Small intestine (tissue), 7 donors: ENCODE data around the gene PEAK3. TPM values are rescaled to one million over a fixed set of nuclear protein-coding genes. Genes with fewer than 3 reads are reported as not detected.

Experiments used
- DNase-seq, 2 donors: peaks; one replicate each; pipeline versions ENCODE4 v3.0.0 to v3.0.0-alpha.2; 2013
- FAIRE-seq: peaks from 2 replicates; lab custom pipeline; 2012; peaks lifted over from hg19 to GRCh38; lab: Jason Lieb, UNC
- H3K27ac ChIP-seq, 3 donors: one replicate each; pipeline ENCODE4 v1.5.1; 2013; ENCODE audit warnings: low read length in 2 of 3, mild to moderate bottlenecking in 2 of 3, control low read depth in 1 of 3, inconsistent platforms in 1 of 3, low read depth in 1 of 3, moderate library complexity in 1 of 3
- H3K27me3 ChIP-seq, 3 donors: one replicate each; pipeline ENCODE4 v1.6.1; 2013; ENCODE audit warnings: low read length in 3 of 3, inconsistent platforms in 1 of 3; ENCODE audit not compliant: control insufficient read depth in 3 of 3, insufficient read depth in 3 of 3
- H3K36me3 ChIP-seq, 3 donors: one replicate each; pipeline ENCODE4 v1.6.1; 2013; ENCODE audit warnings: low read length in 3 of 3, inconsistent platforms in 1 of 3, low read depth in 1 of 3, mild to moderate bottlenecking in 1 of 3, moderate library complexity in 1 of 3; ENCODE audit not compliant: control insufficient read depth in 3 of 3, insufficient read depth in 2 of 3
- H3K4me1 ChIP-seq, 3 donors: one replicate each; pipeline ENCODE4 v1.6.1; 2013; ENCODE audit warnings: low read length in 2 of 3, inconsistent platforms in 1 of 3, low read depth in 1 of 3, mild to moderate bottlenecking in 1 of 3, moderate library complexity in 1 of 3; ENCODE audit not compliant: control insufficient read depth in 3 of 3, insufficient read depth in 2 of 3
- H3K4me3 ChIP-seq, 3 donors: one replicate each; pipeline ENCODE4 v1.5.1; 2013; ENCODE audit warnings: low read length in 3 of 3, control low read depth in 1 of 3, inconsistent platforms in 1 of 3, low read depth in 1 of 3, mild to moderate bottlenecking in 1 of 3, moderate library complexity in 1 of 3
- H3K9me3 ChIP-seq, 2 donors: one replicate each; pipeline ENCODE4 v1.6.1; 2013; ENCODE audit warnings: low read depth in 1 of 2, low read length in 1 of 2; ENCODE audit not compliant: control insufficient read depth in 2 of 2, insufficient read depth in 1 of 2
- WGBS, 3 donors: extraction: QIAGEN DNeasy Blood & Tissue Kit; methylation state at CpG; one replicate each; pipeline ENCODE4 v1.1.7; 2013; 5-methylcytosine and 5-hydroxymethylcytosine counted together
- polyA plus RNA-seq, 4 donors: library from polyadenylated mRNA; stranded (reverse) in 3 of 4; unstranded in 1 of 4; fragments of 200-250 nt in 3 of 4; fragments of 120-200 nt in 1 of 4; gene quantifications; one replicate each; pipeline versions ENCODE4 v1.2.1 to v1.2.3, GENCODE V29; 2013
- donor health status: healthy with polysubstance abuse.
- donor health status: control.
- donor health status: control.
- donor health status: Bipolar disorder and iron deficiency.
- donor health status: healthy.

Gene PEAK3
- polyA plus RNA-seq, 4 donors, result 0.25 to 0.54 (median 0.46) TPM; not detected in 1

- Histone ChIP-seq H3K9me3 (peaks cover 0 to under 1% of the 10 kb centered on the region in 2 donors), H3K36me3 (peaks cover 15 to 80% (median 23%) of the 10 kb centered on the region in 3 donors), H3K27me3 (no peaks in the 10 kb centered on the region), H3K27ac (peak overlapping the region in 2 of 3 donors; percentile 40 to 43), H3K4me3 (no peak overlapping the region), H3K4me1 (peaks cover 0 to 32% (median 1%) of the 10 kb centered on the region in 3 donors)
- FAIRE-seq (no peak), DNase-seq (no peak)
- WGBS, 3 donors, result 63 to 72% (median 71%) methylated on average over 30 of the region's 30 CpGs
These were observed 49.5 kb downstream of the PEAK3 start for GRCh38 chr19:2232286-2233151.

- H3K27ac ChIP-seq, result peak overlapping the region in 1 of 3 donors; percentile 40
- H3K4me1 ChIP-seq, result peaks cover 0 to 28% (median 0%) of the 10 kb centered on the region in 3 donors
- no peaks in the 10 kb centered on the region for H3K27me3 ChIP-seq
- FAIRE-seq, result no peak
- no peak for DNase-seq
- peaks cover 15 to 82% (median 28%) of the 10 kb centered on the region in 3 donors for H3K36me3 ChIP-seq
- 55 to 73% (median 60%) methylated on average over 19 to 21 of the region's 21 CpGs for WGBS, 3 donors
- no peak overlapping the region for H3K4me3 ChIP-seq
- H3K9me3 ChIP-seq, result no peaks in the 10 kb centered on the region
These were observed 50.3 kb downstream of the PEAK3 start for GRCh38 chr19:2231621-2232221.

GRCh38 chr19:2230807-2231533, 51.0 kb downstream of the PEAK3 start:
- Histone ChIP-seq H3K27me3 (no peaks in the 10 kb centered on the region), H3K36me3 (peaks cover 15 to 89% (median 33%) of the 10 kb centered on the region in 3 donors), H3K27ac (peak overlapping the region in 2 of 3 donors; percentile 26 to 47), H3K4me1 (peaks cover 0 to 28% (median 0%) of the 10 kb centered on the region in 3 donors), H3K4me3 (no peak overlapping the region), H3K9me3 (no peaks in the 10 kb centered on the region)
- WGBS, 3 donors, result 26 to 61% (median 38%) methylated on average over 11 to 12 of the region's 12 CpGs
- DNase-seq (peak in 1 of 2 donors; percentile 58), FAIRE-seq (no peak)

GRCh38 chr19:2230033-2230531, 51.9 kb downstream of the PEAK3 start:
- no peaks in the 10 kb centered on the region for H3K9me3 ChIP-seq
- DNase-seq (no peak), FAIRE-seq (no peak)
- H3K27ac ChIP-seq, result no peak overlapping the region
- no peak overlapping the region for H3K4me3 ChIP-seq
- H3K27me3 ChIP-seq, result no peaks in the 10 kb centered on the region
- H3K4me1 ChIP-seq, result peaks cover 0 to 26% (median 0%) of the 10 kb centered on the region in 3 donors
- 91 to 94% (median 93%) methylated on average over 39 to 43 of the region's 43 CpGs for WGBS, 3 donors
- peaks cover 15 to 97% (median 39%) of the 10 kb centered on the region in 3 donors for H3K36me3 ChIP-seq

GRCh38 chr19:2229103-2230032, 52.6 kb downstream of the PEAK3 start:
- H3K9me3 ChIP-seq, result no peaks in the 10 kb centered on the region
- H3K4me3 ChIP-seq, result no peak overlapping the region
- H3K27ac ChIP-seq, result no peak overlapping the region
- no peak for FAIRE-seq
- DNase-seq, result no peak
- peaks cover 20 to 97% (median 39%) of the 10 kb centered on the region in 3 donors for H3K36me3 ChIP-seq
- H3K4me1 ChIP-seq, result peaks cover 0 to 18% (median 0%) of the 10 kb centered on the region in 3 donors
- no peaks in the 10 kb centered on the region for H3K27me3 ChIP-seq
- 88 to 91% (median 89%) methylated on average over 43 to 45 of the region's 45 CpGs for WGBS, 3 donors

- Histone ChIP-seq H3K4me1 (peaks cover 0 to 9% (median 0%) of the 10 kb centered on the region in 3 donors), H3K4me3 (no peak overlapping the region), H3K36me3 (peaks cover 25 to 97% (median 41%) of the 10 kb centered on the region in 3 donors), H3K9me3 (no peaks in the 10 kb centered on the region), H3K27me3 (no peaks in the 10 kb centered on the region), H3K27ac (no peak overlapping the region)
- DNase-seq (no peak), FAIRE-seq (no peak)
- 94 to 96% (median 94%) methylated on average over 45 to 48 of the region's 48 CpGs for WGBS, 3 donors
These were observed 53.6 kb downstream of the PEAK3 start for GRCh38 chr19:2228157-2229030.
